Mesenchymal stem cell (in vitro differentiated cells and primary cell): ENCODE results near the gene ELF2. TPM values are rescaled to one million over a fixed set of nuclear protein-coding genes. Genes with fewer than 3 reads are reported as not detected.

Experiments
- small RNA-seq: library from polyadenylated mRNA; stranded (forward); fragments of <200 nt; extraction: miRNeasy Mini kit (QIAGEN cat#:217004); gene quantifications from one replicate; pipeline ENCODE3, GENCODE V24; 2013; ENCODE audit warnings: low read depth

Gene ELF2

Small RNA genes lying within 50 kb of the gene (small RNA-seq; reads per million reads assigned to genes)
- gene RF00017, result not detected
- gene RF00019, result not detected
- gene RN7SL382P, result not detected
- not detected for gene RNU6-531P
